Measurements from ENCODE around the gene CAP2.

DNA sequence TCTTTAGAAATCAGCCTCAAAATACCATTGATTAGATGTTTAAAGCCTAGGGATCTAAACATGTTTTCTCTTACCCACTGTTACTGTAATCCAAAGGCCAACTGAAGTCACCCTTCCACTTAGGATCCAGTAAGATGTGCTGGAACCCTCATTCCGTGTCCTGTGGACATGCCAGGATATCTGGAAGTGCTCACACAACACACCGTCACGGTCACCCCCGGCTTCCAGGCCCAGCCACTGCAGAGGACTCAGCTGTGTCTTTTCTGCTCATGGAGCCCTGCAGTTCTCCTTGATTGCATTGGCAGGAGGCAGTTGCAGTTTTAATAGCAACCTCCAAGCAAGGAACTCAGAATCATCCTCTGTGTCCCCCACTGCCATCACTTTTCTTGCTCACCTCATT, 93.3 kb downstream of the CAP2 start:
- TF ChIP-seq YY1 (IDR thresholded peaks at IDR 0.05; ENCODE audit: insufficient read depth, insufficient read length) (no peak), SUZ12 (IDR thresholded peaks at IDR 0.05; ENCODE audit: extremely low read depth, insufficient read depth, insufficient read length) (no peak)
